HEK293 (cell line): ENCODE results near the gene HOATZ.

Source experiments
- CTCF ChIA-PET: fragments of 350-600 bp; formaldehyde crosslinking; extraction: SDS; loops from one replicate; lab custom pipeline; 2021; ENCODE audit warnings: antibody characterized with exemption; lab: Yijun Ruan, JAX
- POLR2A ChIA-PET: fragments of 300-600 bp; formaldehyde crosslinking; extraction: SDS; loops from one replicate; lab custom pipeline; 2020; ENCODE audit warnings: antibody characterized with exemption, inconsistent platforms; lab: Yijun Ruan, JAX
- H3K27ac ChIP-seq: fragments of 200-500 bp; sonication (Bioruptor generic); 2 replicates; pipeline ENCODE4 v1.5.1; 2014; ENCODE audit warnings: low read depth, low read length, control low read depth, inconsistent platforms; ENCODE audit errors: extremely low read depth
- H3K36me3 ChIP-seq, 2 experiments: fragments of 200-500 bp in 1 of 2; sonication (Bioruptor generic) in 1 of 2; 1 replicate in 1 of 2; 2 replicates in 1 of 2; pipeline ENCODE4 v1.5.1; 2014 to 2017; ENCODE audit warnings: inconsistent platforms in 2 of 2, low read length in 2 of 2; ENCODE audit not compliant: control insufficient read depth in 2 of 2, insufficient read depth in 1 of 2
- H3K4me1 ChIP-seq: fragments of 200-500 bp; sonication (Bioruptor generic); 2 replicates; pipeline ENCODE4 v1.5.1; 2014; ENCODE audit warnings: mild to moderate bottlenecking, low read length, inconsistent platforms; ENCODE audit not compliant: control insufficient read depth, insufficient read depth
- H3K4me3 ChIP-seq: 2 replicates; pipeline ENCODE4 v1.5.1; 2011; ENCODE audit warnings: low read depth, mild to moderate bottlenecking, control low read depth, low read length, moderate library complexity
- H3K9me3 ChIP-seq: fragments of 200-500 bp; sonication (Bioruptor generic); 2 replicates; pipeline ENCODE4 v1.5.1; 2014; ENCODE audit warnings: low read depth, low read length, inconsistent platforms; ENCODE audit not compliant: control insufficient read depth, insufficient read depth
- CTCF ChIP-seq: fragments of 450-650 bp; formaldehyde crosslinking; IDR thresholded peaks from 2 replicates; pipeline ENCODE4 v1.5.1; 2016; ENCODE audit warnings: missing biosample characterization, missing genetic modification characterization
- HIC1 ChIP-seq: fragments of 450-650 bp; formaldehyde crosslinking; IDR thresholded peaks from 2 replicates; pipeline ENCODE4 v1.5.1; 2016; ENCODE audit warnings: missing biosample characterization, missing genetic modification characterization
- PRDM6 ChIP-seq: fragments of 450-650 bp; formaldehyde crosslinking; IDR thresholded peaks from 2 replicates; pipeline ENCODE4 v1.5.1; 2017; ENCODE audit warnings: missing biosample characterization, missing genetic modification characterization
- SALL2 ChIP-seq: fragments of 450-650 bp; formaldehyde crosslinking; IDR thresholded peaks from 2 replicates; pipeline ENCODE4 v1.5.0; 2017; ENCODE audit warnings: missing biosample characterization, mild to moderate bottlenecking, missing genetic modification characterization, borderline replicate concordance
- SCRT1 ChIP-seq: fragments of 450-650 bp; formaldehyde crosslinking; IDR thresholded peaks from 2 replicates; pipeline ENCODE4 v1.5.1; 2016; ENCODE audit warnings: missing biosample characterization, missing genetic modification characterization, borderline replicate concordance
- SP2 ChIP-seq: fragments of 450-650 bp; formaldehyde crosslinking; IDR thresholded peaks from 2 replicates; pipeline ENCODE4 v1.5.1; 2016; ENCODE audit warnings: missing biosample characterization, missing genetic modification characterization
- ZBTB26 ChIP-seq: fragments of 450-650 bp; formaldehyde crosslinking; optimal IDR thresholded peaks from 2 replicates; pipeline ENCODE3; 2016; ENCODE audit warnings: missing biosample characterization, mild to moderate bottlenecking, missing genetic modification characterization
- ZBTB44 ChIP-seq: fragments of 450-650 bp; IDR thresholded peaks from 2 replicates; pipeline ENCODE4 v1.5.1; 2018; ENCODE audit warnings: missing biosample characterization, mild to moderate bottlenecking, missing genetic modification characterization
- ZBTB8A ChIP-seq: fragments of 450-650 bp; formaldehyde crosslinking; IDR thresholded peaks from 2 replicates; pipeline ENCODE4 v1.5.1; 2016; ENCODE audit warnings: missing biosample characterization, missing genetic modification characterization
- ZFP69B ChIP-seq: fragments of 450-650 bp; formaldehyde crosslinking; IDR thresholded peaks from 2 replicates; pipeline ENCODE4 v1.5.1; 2016; ENCODE audit warnings: missing biosample characterization, missing genetic modification characterization
- ZNF133 ChIP-seq: fragments of 450-650 bp; formaldehyde crosslinking; IDR thresholded peaks from 2 replicates; pipeline ENCODE4 v1.5.1; 2016; ENCODE audit warnings: missing biosample characterization, missing genetic modification characterization
- ZNF202 ChIP-seq: fragments of 450-650 bp; formaldehyde crosslinking; IDR thresholded peaks from 2 replicates; pipeline ENCODE4 v1.5.1; 2016; ENCODE audit warnings: missing biosample characterization, missing genetic modification characterization, borderline replicate concordance
- ZNF274 ChIP-seq, 2 experiments: fragments of 200-500 bp in 1 of 2; fragments of 450-650 bp in 1 of 2; sonication (Bioruptor generic) in 1 of 2; formaldehyde crosslinking in 1 of 2; IDR thresholded peaks; 2 replicates each; pipeline versions ENCODE4 v1.5.1 to v1.6.1; 2014 to 2016; ENCODE audit warnings: borderline replicate concordance in 1 of 2, inconsistent platforms in 1 of 2, low read length in 1 of 2, missing biosample characterization in 1 of 2, missing genetic modification characterization in 1 of 2
- ZNF311 ChIP-seq: fragments of 450-650 bp; formaldehyde crosslinking; IDR thresholded peaks from 2 replicates; pipeline ENCODE4 v1.5.1; 2017; ENCODE audit warnings: missing biosample characterization, missing genetic modification characterization, borderline replicate concordance
- ZNF580 ChIP-seq: fragments of 450-650 bp; formaldehyde crosslinking; IDR thresholded peaks from 2 replicates; pipeline ENCODE4 v1.5.1; 2016; ENCODE audit warnings: missing biosample characterization, missing genetic modification characterization
- ZNF596 ChIP-seq: fragments of 450-650 bp; IDR thresholded peaks from 2 replicates; pipeline ENCODE4 v1.5.0; 2018; ENCODE audit warnings: missing biosample characterization, mild to moderate bottlenecking, missing genetic modification characterization, moderate library complexity
- ZNF747 ChIP-seq: fragments of 450-650 bp; formaldehyde crosslinking; IDR thresholded peaks from 2 replicates; pipeline ENCODE4 v1.5.1; 2016; ENCODE audit warnings: missing biosample characterization, missing genetic modification characterization
- ZSCAN30 ChIP-seq: fragments of 450-650 bp; IDR thresholded peaks from 2 replicates; pipeline ENCODE4 v1.5.1; 2018; ENCODE audit warnings: missing biosample characterization, mild to moderate bottlenecking, missing genetic modification characterization, moderate library complexity
- ZSCAN4 ChIP-seq: fragments of 450-650 bp; formaldehyde crosslinking; IDR thresholded peaks from 2 replicates; pipeline ENCODE4 v1.5.1; 2017; ENCODE audit warnings: missing biosample characterization, missing genetic modification characterization

The HOATZ gene

GRCh38 chr11:111549196-111549868, 34.8 kb downstream of the HOATZ start:
- CTCF ChIA-PET, result interaction anchor here (1.1 kb wide), 1 partner anchor 25 kb away, joined by 5 read pairs; no protein-coding TSS in a partner anchor
- H3K36me3 ChIP-seq, result peaks cover 0 to 63% of the 10 kb centered on the region in 2 experiments; a peak in 1 of 3 replicates
- H3K27ac ChIP-seq, result no peak overlapping the region

GRCh38 chr11:111549869-111550203, 35.3 kb downstream of the HOATZ start:
- ChIA-PET POLR2A (no interaction called here), CTCF (interaction anchor here (1.1 kb wide), 1 partner anchor 24 kb away, joined by 5 read pairs; no protein-coding TSS in a partner anchor)
- peaks cover 0 to 65% of the 10 kb centered on the region in 2 experiments; a peak in 1 of 3 replicates for H3K36me3 ChIP-seq
- H3K4me1 ChIP-seq, result no peaks in the 10 kb centered on the region
- H3K27ac ChIP-seq, result no peak overlapping the region
- no peak overlapping the region for H3K4me3 ChIP-seq
- H3K9me3 ChIP-seq, result no peaks in the 10 kb centered on the region
- TF ChIP-seq ZSCAN4 (tag by site-specific recombination) (no peak), ZBTB8A (tag by site-specific recombination) (no peak), HIC1 (tag by site-specific recombination) (no peak), PRDM6 (tag by site-specific recombination) (no peak), SALL2 (tag by site-specific recombination) (no peak), SP2 (tag by site-specific recombination) (no peak), ZNF274 (IDR thresholded peaks at IDR 0.05; ENCODE audit: low read length) (no peak), ZNF274 (tag by site-specific recombination; IDR thresholded peaks at IDR 0.05; ENCODE audit: borderline replicate concordance) (no peak), ZFP69B (tag by site-specific recombination) (no peak), ZNF580 (tag by site-specific recombination) (no peak), ZNF747 (tag by site-specific recombination) (no peak), ZNF133 (tag by site-specific recombination) (no peak)

More at GRCh38 chr11:111549196-111549868, 34.8 kb downstream of the HOATZ start:
- Histone ChIP-seq H3K4me1 (no peaks in the 10 kb centered on the region), H3K4me3 (no peak overlapping the region), H3K9me3 (no peaks in the 10 kb centered on the region)
- POLR2A ChIA-PET, result interaction anchor here (0.6 kb wide), 1 partner anchor 301 kb away, joined by 3 read pairs; no protein-coding TSS in a partner anchor
- TF ChIP-seq ZNF596, result no peak
- TF ChIP-seq ZBTB26 (tag by site-specific recombination), result no peak
- TF ChIP-seq SCRT1, result no peak
- TF ChIP-seq ZSCAN30 (tag by site-specific recombination), result no peak
- no peak for TF ChIP-seq CTCF
- TF ChIP-seq ZNF311 (tag by site-specific recombination), result no peak
- no peak for TF ChIP-seq ZNF202 (tag by site-specific recombination)
- TF ChIP-seq ZBTB44 (tag by site-specific recombination), result no peak
- TF ChIP-seq ZNF133 (tag by site-specific recombination), result no peak
